ENCODE measurements around the gene PARD3B. TPM values are rescaled to one million over a fixed set of nuclear protein-coding genes. Genes with fewer than 3 reads are reported as not detected.

The PARD3B gene
- total RNA-seq, 1 experiment from 2014 or later = 7.6 TPM

- no peaks in the 10 kb centered on the region for H3F3A ChIP-seq (ENCODE audit: insufficient read depth, low read depth)
- DNase-seq = no peak
- H3K4me2 ChIP-seq = no peak overlapping the region
- H3K4me1 ChIP-seq (replicated peaks; ENCODE audit: insufficient read depth) = no peaks in the 10 kb centered on the region
- TF ChIP-seq, protein P1, sequence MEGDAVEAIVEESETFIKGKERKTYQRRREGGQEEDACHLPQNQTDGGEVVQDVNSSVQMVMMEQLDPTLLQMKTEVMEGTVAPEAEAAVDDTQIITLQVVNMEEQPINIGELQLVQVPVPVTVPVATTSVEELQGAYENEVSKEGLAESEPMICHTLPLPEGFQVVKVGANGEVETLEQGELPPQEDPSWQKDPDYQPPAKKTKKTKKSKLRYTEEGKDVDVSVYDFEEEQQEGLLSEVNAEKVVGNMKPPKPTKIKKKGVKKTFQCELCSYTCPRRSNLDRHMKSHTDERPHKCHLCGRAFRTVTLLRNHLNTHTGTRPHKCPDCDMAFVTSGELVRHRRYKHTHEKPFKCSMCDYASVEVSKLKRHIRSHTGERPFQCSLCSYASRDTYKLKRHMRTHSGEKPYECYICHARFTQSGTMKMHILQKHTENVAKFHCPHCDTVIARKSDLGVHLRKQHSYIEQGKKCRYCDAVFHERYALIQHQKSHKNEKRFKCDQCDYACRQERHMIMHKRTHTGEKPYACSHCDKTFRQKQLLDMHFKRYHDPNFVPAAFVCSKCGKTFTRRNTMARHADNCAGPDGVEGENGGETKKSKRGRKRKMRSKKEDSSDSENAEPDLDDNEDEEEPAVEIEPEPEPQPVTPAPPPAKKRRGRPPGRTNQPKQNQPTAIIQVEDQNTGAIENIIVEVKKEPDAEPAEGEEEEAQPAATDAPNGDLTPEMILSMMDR (conservative IDR thresholded peaks at IDR 0.05) = no peak
- no peak for TF ChIP-seq EZH2 (IDR thresholded peaks at IDR 0.05; ENCODE audit: low read depth)
- no peaks in the 10 kb centered on the region for H3K9me3 ChIP-seq (ENCODE audit: insufficient read depth, low read depth)
- no peak overlapping the region for H2AFZ ChIP-seq
- intact Hi-C loops (cut with micrococcal nuclease; ENCODE audit: unreplicated experiment) = no loop called here
- POLR2A ChIA-PET (ENCODE audit: unreplicated experiment) = no interaction called here
- no peaks in the 10 kb centered on the region for H3K79me2 ChIP-seq (ENCODE audit: low read depth)
- no peaks in the 10 kb centered on the region for H3K27me3 ChIP-seq (ENCODE audit: insufficient read depth, low read depth)
- H4K20me1 ChIP-seq (ENCODE audit: insufficient read depth) = no peaks in the 10 kb centered on the region
- no peak overlapping the region for H3K27ac ChIP-seq
- CTCF ChIA-PET = no interaction called here
- no peak overlapping the region for H3K4me3 ChIP-seq
- no peaks in the 10 kb centered on the region for H3K36me3 ChIP-seq (ENCODE audit: low read depth)
- H3K9me2 ChIP-seq (ENCODE audit: insufficient read depth) = no peaks in the 10 kb centered on the region
- BruUV-seq (replicated peaks) = no TSS peak
These were observed 742.0 kb downstream of the PARD3B start for GRCh38 chr2:205287316-205287715.

GRCh38 chr2:205288686-205289085 lies 743.4 kb downstream of the PARD3B start:
- DNase-seq = no peak
- Histone ChIP-seq H3K4me1 (replicated peaks; ENCODE audit: insufficient read depth) (no peaks in the 10 kb centered on the region), H3K4me2 (no peak overlapping the region), H4K20me1 (ENCODE audit: insufficient read depth) (no peaks in the 10 kb centered on the region), H3K27me3 (ENCODE audit: insufficient read depth, low read depth) (no peaks in the 10 kb centered on the region), H3K27ac (no peak overlapping the region), H2AFZ (no peak overlapping the region), H3K36me3 (ENCODE audit: low read depth) (no peaks in the 10 kb centered on the region), H3F3A (ENCODE audit: insufficient read depth, low read depth) (no peaks in the 10 kb centered on the region), H3K9me3 (ENCODE audit: insufficient read depth, low read depth) (no peaks in the 10 kb centered on the region), H3K9me2 (ENCODE audit: insufficient read depth) (no peaks in the 10 kb centered on the region), H3K4me3 (no peak overlapping the region), H3K79me2 (ENCODE audit: low read depth) (no peaks in the 10 kb centered on the region)
- no peak for TF ChIP-seq EZH2 (IDR thresholded peaks at IDR 0.05; ENCODE audit: low read depth)
- TF ChIP-seq, protein P1 (conservative IDR thresholded peaks at IDR 0.05) = no peak
- POLR2A ChIA-PET (ENCODE audit: unreplicated experiment) = no interaction called here
- intact Hi-C loops (cut with micrococcal nuclease; ENCODE audit: unreplicated experiment) = no loop called here
- CTCF ChIA-PET = no interaction called here
- no TSS peak for BruUV-seq (replicated peaks)

- intact Hi-C loops (cut with micrococcal nuclease; ENCODE audit: unreplicated experiment) = no loop called here
- no peaks in the 10 kb centered on the region for H3K4me1 ChIP-seq (replicated peaks; ENCODE audit: insufficient read depth)
- no peaks in the 10 kb centered on the region for H3K79me2 ChIP-seq (ENCODE audit: low read depth)
- BruUV-seq (replicated peaks) = no TSS peak
- ChIA-PET CTCF (no interaction called here), POLR2A (ENCODE audit: unreplicated experiment) (no interaction called here)
- DNase-seq = no peak
- no peak overlapping the region for H3K27ac ChIP-seq
- no peak overlapping the region for H2AFZ ChIP-seq
- no peaks in the 10 kb centered on the region for H3K9me2 ChIP-seq (ENCODE audit: insufficient read depth)
- H3K36me3 ChIP-seq (ENCODE audit: low read depth) = no peaks in the 10 kb centered on the region
- no peaks in the 10 kb centered on the region for H3F3A ChIP-seq (ENCODE audit: insufficient read depth, low read depth)
- TF ChIP-seq, protein P1 (conservative IDR thresholded peaks at IDR 0.05) = no peak
- no peak for TF ChIP-seq EZH2 (IDR thresholded peaks at IDR 0.05; ENCODE audit: low read depth)
- H3K4me3 ChIP-seq = no peak overlapping the region
- no peaks in the 10 kb centered on the region for H4K20me1 ChIP-seq (ENCODE audit: insufficient read depth)
- no peak overlapping the region for H3K4me2 ChIP-seq
- H3K9me3 ChIP-seq (ENCODE audit: insufficient read depth, low read depth) = no peaks in the 10 kb centered on the region
- no peaks in the 10 kb centered on the region for H3K27me3 ChIP-seq (ENCODE audit: insufficient read depth, low read depth)
These were observed 745.0 kb downstream of the PARD3B start for GRCh38 chr2:205290299-205290698.

Data from PC-9 (cell line).